Subcutaneous adipose tissue (tissue), 4 donors: ENCODE measurements around the gene SPRR2G. TPM values are rescaled to one million over a fixed set of nuclear protein-coding genes. Genes with fewer than 3 reads are reported as not detected.

Experiments
- total RNA-seq, 4 donors: library from RNA; depleted of rRNA; stranded (reverse); fragments of >200 nt; gene quantifications; one replicate each; pipeline ENCODE4 v1.1.0, GENCODE V29; 2016
- TF ChIP-seq, protein P1 (sequence below): fragments of 450-650 bp; IDR thresholded peaks from one replicate; pipeline ENCODE4 v1.5.1; 2016; ENCODE audit warnings: low read depth, mild to moderate bottlenecking, control low read depth, antibody characterized with exemption, moderate library complexity

The SPRR2G gene
- total RNA-seq = not detected

DNA sequence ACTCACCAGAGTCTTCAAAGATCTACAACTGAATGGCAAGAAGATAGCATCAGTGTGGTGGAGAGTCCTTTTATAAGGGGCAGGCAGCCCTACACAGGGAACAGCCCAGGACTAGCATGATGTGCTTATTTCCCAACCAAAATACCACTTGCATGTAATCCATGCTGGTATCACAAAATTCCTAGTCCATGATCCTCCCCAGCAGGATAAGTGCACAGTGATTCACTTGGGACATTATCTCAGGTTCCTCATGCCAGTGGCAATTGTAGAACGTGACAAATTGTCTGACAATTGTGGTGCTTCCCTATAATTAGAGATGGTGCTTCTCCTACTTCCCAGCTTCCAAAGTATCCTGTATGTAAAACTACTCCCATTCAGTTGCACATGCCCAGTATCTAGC is at the start of gene SPRR2G:
Gene SPRR2G (minus strand): TSS at position 45 of the 400 bp plus-strand sequence. CDS start 780 bp downstream, outside the sequence.
- TF ChIP-seq, protein P1, sequence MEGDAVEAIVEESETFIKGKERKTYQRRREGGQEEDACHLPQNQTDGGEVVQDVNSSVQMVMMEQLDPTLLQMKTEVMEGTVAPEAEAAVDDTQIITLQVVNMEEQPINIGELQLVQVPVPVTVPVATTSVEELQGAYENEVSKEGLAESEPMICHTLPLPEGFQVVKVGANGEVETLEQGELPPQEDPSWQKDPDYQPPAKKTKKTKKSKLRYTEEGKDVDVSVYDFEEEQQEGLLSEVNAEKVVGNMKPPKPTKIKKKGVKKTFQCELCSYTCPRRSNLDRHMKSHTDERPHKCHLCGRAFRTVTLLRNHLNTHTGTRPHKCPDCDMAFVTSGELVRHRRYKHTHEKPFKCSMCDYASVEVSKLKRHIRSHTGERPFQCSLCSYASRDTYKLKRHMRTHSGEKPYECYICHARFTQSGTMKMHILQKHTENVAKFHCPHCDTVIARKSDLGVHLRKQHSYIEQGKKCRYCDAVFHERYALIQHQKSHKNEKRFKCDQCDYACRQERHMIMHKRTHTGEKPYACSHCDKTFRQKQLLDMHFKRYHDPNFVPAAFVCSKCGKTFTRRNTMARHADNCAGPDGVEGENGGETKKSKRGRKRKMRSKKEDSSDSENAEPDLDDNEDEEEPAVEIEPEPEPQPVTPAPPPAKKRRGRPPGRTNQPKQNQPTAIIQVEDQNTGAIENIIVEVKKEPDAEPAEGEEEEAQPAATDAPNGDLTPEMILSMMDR = no peak

DNA sequence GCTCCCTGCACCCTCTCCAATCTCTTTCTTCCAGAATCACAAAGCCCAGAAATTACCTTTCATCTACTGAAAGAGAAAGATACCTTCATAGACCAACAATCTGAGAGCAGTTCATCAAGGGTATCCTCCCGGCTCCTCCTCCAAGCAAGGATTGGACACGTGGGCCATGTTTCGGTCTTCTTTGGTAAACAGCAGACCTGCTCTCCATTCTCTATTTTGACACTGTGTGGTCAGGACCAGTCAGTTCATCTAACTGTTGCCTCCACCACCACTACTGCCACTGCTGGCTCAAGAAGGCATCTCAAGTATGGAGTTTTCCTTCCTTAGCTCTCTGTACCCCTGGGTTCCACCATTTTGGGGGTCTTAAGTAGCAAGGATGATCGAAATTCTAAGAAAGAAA is 44.5 kb upstream of the SPRR2G start:
- TF ChIP-seq, protein P1 = no peak

DNA sequence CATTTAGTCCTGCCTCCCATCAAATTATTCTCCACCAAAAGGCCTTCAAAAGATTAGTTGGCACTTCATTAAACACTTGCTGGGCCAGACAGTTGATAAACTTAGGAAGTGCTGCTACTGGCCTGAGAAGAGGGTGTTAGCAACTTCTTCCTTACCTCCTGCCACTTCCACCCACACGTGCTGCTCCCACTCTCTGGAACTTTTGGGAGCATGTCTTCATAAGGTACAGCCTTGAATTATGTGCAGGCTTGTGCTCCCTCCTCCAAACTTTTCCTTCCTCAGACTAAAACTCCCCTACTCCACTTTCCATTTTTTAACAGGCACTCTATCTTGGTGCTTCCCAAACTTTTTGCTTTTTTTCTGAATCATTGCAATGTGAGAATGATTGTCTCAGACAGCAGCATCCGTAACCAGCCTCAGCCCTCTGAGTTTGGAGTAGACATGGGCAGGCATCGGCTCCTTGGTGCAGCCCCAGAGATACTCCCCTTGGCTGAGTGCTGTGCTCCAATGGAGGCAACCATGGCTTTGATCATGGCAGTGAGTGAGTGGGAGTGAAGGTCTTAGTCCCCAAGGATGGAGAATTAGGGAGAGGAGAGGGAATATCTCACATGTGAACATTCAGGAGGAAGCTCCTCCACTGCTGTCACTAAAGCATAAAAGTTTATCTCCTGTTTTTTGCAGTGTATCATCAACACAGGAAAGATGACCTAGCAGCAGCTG is 43.8 kb upstream of the SPRR2G start:
- TF ChIP-seq, protein P1 = no peak

DNA sequence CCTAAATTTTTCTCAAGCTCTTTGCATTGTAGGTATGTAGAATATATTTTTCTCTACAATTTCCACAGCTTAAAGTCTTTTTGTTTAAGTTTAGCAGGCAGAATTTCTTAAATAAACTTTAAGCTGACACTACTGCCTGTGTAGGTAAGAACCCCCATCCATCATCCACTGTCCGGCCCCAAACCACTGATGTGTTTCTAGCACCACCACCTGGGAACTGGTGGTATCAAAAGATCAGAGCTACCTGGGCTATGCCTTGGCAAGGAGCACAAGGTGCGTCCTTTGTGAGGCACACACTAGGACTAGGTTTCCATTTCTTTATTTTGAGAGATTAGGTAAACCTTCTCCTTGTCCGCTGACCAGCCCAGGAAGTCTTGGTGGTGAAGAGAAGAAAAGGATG is 42.0 kb upstream of the SPRR2G start:
- TF ChIP-seq, protein P1 = no peak

DNA sequence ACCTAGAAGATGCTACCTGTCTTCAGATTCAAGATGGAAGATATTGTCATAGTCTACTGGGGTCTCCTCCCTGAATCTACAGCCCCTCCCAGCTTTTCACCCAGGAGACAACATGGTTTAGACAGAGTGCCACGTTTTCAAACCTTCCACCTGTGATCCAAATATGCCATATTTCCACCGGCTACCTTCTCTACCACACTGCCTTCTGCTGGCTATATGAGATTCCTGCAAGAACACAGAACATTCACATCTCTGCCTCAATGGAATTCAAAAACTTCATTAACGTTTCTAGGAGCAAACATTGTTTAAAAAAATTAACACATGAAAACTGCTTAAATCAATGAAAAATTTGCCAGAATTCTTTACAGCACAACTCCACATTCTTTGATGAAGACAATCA is 39.7 kb upstream of the SPRR2G start:
- TF ChIP-seq, protein P1 = no peak

DNA sequence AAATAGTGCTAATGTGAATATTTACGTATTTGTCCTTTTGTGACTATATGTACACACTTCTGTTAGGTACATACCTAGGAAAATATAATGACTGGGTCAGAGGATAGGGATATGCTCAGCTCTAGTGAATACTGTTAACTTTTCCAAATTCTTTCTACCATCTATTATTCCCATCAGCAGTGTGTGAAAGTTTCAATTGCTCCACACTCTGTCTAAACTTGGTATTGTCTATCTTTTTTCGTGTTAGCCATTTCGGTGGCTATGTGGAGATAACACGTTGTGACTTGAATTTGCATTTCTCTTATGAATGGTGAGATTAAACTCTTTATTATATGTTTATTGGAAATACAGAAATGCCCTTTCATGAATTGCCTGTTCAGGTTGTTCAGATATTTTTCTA is 29.9 kb upstream of the SPRR2G start:
- TF ChIP-seq, protein P1 = no peak

DNA sequence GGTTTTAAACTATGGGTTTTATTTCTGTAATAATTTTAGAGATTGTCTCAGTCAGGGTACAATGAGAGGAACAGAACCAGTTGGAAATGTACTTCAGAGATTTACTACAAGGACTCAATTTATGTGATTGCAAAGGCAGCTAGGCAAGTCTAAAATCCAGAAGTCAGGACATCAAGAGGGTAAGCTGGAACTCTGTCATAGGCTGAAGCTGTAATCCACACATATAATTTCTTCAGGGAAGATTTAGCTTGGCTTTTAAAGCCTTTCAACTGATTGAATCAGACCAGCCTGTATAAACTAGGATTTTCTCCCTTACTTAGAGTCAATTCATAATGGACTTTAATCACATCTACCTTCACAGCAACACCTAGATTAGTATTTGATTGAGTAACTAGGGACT is 28.2 kb upstream of the SPRR2G start:
- TF ChIP-seq, protein P1 = no peak
